Stimulated activated CD8-positive, alpha-beta memory T cell treated with anti-CD3 and anti-CD28 coated beads, Interleukin-7, amount 100 ng/mL, for 4 hours (primary cell): ENCODE results near the gene GEN1.

Experiments used
- DNase-seq, 2 donors: peaks; one replicate each; pipeline ENCODE4 v3.0.0-alpha.2; 2020; ENCODE audit warnings: low read depth in 2 of 2

The GEN1 gene

DNA sequence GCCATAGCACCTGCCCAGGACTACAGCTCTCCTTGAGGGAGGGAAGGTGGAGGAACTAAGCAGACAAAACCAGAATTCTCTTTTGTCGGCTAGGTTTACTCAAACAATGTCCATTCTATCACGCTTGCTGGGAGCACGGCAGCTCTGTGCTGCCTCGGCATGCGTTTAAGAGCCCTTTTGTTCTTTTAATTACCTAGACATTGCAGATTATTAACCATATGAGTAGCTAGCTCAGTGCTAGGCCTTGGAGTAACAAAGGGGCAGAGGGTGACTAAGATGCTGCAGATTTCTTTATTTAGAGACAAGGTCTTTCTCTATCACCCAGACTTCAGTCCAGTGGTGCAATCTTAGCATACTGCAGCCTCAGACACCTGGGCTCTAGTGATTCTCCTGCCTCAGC is 73.4 kb downstream of the GEN1 start:
- no peak for DNase-seq

DNA sequence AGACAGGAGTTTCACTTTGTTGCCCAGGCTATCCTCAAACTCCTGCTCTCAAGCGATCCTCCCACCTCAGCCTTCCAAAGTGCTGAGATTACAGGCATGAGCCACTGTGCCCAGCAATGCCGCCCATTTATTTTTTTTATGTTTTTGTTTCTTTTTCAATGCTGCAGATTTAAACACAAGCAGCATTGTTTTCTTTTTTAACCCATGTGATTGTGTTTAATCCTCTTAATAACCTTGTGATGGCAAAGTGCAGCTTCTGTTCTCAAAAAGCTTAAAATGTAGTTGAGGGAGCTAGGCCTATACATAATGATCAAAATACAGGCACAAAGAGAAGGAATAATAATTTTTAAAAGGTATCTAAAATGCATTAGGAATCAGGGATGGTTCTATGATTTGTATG is 73.8 kb downstream of the GEN1 start:
- no peak for DNase-seq

DNA sequence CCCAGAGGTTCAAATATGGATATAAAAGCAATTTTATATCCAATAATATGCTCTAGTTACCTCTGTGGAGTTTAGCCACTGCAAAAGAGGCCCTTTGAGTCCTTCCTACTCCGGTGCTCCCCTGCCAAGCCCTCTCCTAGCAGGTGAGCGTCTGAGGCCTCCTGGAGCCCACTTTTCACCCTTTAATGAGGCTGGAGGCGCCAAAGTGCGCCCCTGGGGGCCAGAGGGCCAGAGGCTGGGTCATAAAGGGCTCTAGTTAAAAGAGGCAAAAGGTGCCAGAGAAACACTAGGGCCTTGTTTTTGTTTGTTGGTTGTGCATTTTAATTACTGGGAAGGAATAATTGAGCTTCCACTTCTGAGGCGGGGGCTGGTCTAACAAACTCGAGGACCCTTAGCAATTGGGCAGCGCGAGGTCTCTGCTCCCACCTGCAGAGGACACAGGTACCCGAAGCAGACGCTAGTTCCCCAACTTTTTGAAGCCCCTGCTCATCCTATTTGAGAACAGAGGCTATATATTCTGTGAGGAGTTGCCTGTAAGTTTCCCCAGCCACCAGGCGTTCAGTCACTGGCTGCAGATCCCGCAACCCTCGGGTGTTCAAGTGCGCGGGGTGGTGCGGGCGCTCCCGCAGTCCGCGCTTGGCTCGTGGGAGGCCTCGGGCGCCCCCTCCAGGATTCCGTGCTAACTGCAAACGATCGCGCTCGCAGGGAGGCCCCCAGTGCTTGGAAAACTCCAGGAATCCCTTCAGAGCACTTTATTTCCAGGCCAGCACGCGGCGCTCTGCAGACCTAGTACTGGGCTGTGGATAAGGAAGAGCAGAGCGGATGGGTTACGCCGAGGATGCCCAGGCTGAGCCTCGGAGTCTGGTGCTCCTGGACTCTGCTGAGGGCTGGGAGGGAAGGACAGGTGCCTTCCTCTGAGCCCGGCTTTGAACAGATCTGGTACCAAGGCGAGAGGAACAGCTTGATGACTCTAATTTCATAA is 76.4 kb downstream of the GEN1 start:
- DNase-seq, result no peak

DNA sequence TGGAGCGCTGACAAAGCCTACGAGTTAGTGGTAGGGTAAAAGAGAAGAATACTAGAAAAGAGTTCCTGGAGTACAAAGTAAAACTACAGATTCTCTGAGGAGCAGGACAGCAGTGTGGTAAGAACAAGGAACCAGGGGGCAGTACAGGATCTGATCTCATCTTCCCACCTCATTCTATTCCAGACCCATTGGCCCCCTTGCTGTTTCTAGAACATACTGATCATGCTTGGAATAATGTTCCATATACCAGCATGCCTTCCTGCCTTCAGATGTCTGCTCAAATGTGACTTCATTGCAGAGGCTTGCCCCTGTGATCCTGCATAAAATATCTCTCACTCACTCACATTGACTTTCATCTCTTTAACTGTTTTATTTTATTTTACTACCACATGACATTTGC is 81.6 kb downstream of the GEN1 start:
- no peak for DNase-seq
